ENCODE results near the gene CLSTN1.
"Not testable (repeated sequence)": the region's sequence is repeated elsewhere in the genome, so short reads cannot be mapped to it uniquely, and the experiment has no call there.

CLSTN1 gene

GRCh38 chr1:9825093-9826074 is 1.6 kb upstream of the CLSTN1 start:
- DNase-seq: peak; percentile 67

GRCh38 chr1:9824702-9825089 is 931 bp upstream of the CLSTN1 start:
- DNase-seq: no peak

GRCh38 chr1:9823693-9823942 is 147 bp downstream of the CLSTN1 start:
- DNase-seq: no peak

- no peak for DNase-seq
Observed at GRCh38 chr1:9822897-9823692, 670 bp downstream of the CLSTN1 start.

- no peak for DNase-seq
Observed at GRCh38 chr1:9822490-9822889, 1.3 kb downstream of the CLSTN1 start.

- DNase-seq: no peak
Observed at GRCh38 chr1:9821710-9822109, 2.1 kb downstream of the CLSTN1 start.

GRCh38 chr1:9820521-9820920 is 3.2 kb downstream of the CLSTN1 start:
- DNase-seq: no peak

- DNase-seq: no peak
Observed at GRCh38 chr1:9817734-9818133, 6.0 kb downstream of the CLSTN1 start.

GRCh38 chr1:9816199-9816598 is 7.6 kb downstream of the CLSTN1 start:
- peak; percentile 39 for DNase-seq

GRCh38 chr1:9815150-9815549 is 8.6 kb downstream of the CLSTN1 start:
- DNase-seq: no peak

- DNase-seq: no peak
Observed at GRCh38 chr1:9814619-9815018, 9.1 kb downstream of the CLSTN1 start.

GRCh38 chr1:9811239-9811966 is 12.4 kb downstream of the CLSTN1 start:
- DNase-seq: no peak

- DNase-seq: no peak
Observed at GRCh38 chr1:9809100-9809510, 14.7 kb downstream of the CLSTN1 start.

GRCh38 chr1:9808459-9808858 is 15.3 kb downstream of the CLSTN1 start:
- no peak for DNase-seq

- no peak for DNase-seq
Observed at GRCh38 chr1:9807541-9807940, 16.2 kb downstream of the CLSTN1 start.

GRCh38 chr1:9805972-9806371 is 17.8 kb downstream of the CLSTN1 start:
- not testable (repeated sequence) for DNase-seq

- no peak for DNase-seq
Observed at GRCh38 chr1:9805006-9805508, 18.7 kb downstream of the CLSTN1 start.

GRCh38 chr1:9803003-9803918 is 20.5 kb downstream of the CLSTN1 start:
- not testable (repeated sequence) for DNase-seq

- no peak for DNase-seq
Observed at GRCh38 chr1:9801909-9802308, 21.9 kb downstream of the CLSTN1 start.

- no peak for DNase-seq
Observed at GRCh38 chr1:9798236-9799130, 25.3 kb downstream of the CLSTN1 start.

GRCh38 chr1:9797049-9797448 is 26.7 kb downstream of the CLSTN1 start:
- DNase-seq: no peak
